ENCODE data around the gene NQO2.

The NQO2 gene, protein sequence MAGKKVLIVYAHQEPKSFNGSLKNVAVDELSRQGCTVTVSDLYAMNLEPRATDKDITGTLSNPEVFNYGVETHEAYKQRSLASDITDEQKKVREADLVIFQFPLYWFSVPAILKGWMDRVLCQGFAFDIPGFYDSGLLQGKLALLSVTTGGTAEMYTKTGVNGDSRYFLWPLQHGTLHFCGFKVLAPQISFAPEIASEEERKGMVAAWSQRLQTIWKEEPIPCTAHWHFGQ

GRCh38 chr6:2999618-3000557 lies at the start of gene NQO2:
NQO2 (plus strand) TSS chr6:2999894; CDS start chr6:3006553, 6,659 bp downstream.
- H3K4me1 ChIP-seq (ENCODE audit: low read depth, poor library complexity, severe bottlenecking) = peaks cover 33% of the 10 kb centered on the region
- H3K36me3 ChIP-seq (ENCODE audit: insufficient read depth) = no peaks in the 10 kb centered on the region
- H3K4me2 ChIP-seq = peak within 1 kb of the TSS; percentile 97
- peaks cover 7% of the 10 kb centered on the region; the same call in 1 of the 2 replicates for H3K79me2 ChIP-seq (ENCODE audit: insufficient read depth, low read depth)
- no peaks in the 10 kb centered on the region for H4K20me1 ChIP-seq (ENCODE audit: insufficient read depth)
- H2AFZ ChIP-seq (ENCODE audit: low read depth) = peak within 1 kb of the TSS; percentile 98
- no peak within 1 kb of the TSS for H3K4me3 ChIP-seq (IDR thresholded peaks at IDR 0.05; ENCODE audit: insufficient read depth, low read depth, low read length)
- TF ChIP-seq CTCF (conservative IDR thresholded peaks at IDR 0.05; ENCODE audit: low read depth, low read length) = no peak
- H3K9ac ChIP-seq = peak within 1 kb of the TSS; percentile 66; the same call in 1 of the 2 replicates
- no peaks in the 10 kb centered on the region for H3K27me3 ChIP-seq (ENCODE audit: insufficient read depth, low read depth)
- peak within 1 kb of the TSS; percentile 35; the same call in 1 of the 2 replicates for H3K27ac ChIP-seq

- peaks cover 59% of the 10 kb centered on the region for H3K27me3 ChIP-seq (ENCODE audit: insufficient read depth, low read depth)
Observed at GRCh38 chr6:2950713-2951112, 49.0 kb upstream of the NQO2 start.

DNA sequence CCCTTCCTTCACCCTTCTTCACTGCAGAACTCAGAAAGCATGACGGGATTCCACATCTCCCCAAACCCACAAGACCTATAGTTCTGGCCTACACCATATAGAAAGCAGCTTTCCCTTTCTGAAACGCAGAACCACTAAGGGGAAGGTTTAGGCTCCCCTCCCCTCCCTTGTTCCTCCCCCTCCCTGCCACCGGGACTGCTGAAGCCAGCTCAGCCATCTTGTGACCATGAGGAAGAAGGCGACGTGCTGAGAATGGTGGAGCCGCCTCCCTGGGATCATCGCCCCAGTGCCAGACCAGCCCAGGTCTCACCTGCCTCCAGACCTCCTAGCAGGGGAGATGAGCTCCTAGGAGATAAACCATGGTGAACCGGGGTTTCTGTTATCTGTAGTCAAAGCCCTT lies 48.0 kb upstream of the NQO2 start:
- Histone ChIP-seq H3K4me1 (ENCODE audit: low read depth, poor library complexity, severe bottlenecking) (peaks cover 22% of the 10 kb centered on the region), H3K27ac (no peak overlapping the region), H3K4me2 (no peak overlapping the region), H3K27me3 (ENCODE audit: insufficient read depth, low read depth) (peaks cover 49% of the 10 kb centered on the region), H3K4me3 (IDR thresholded peaks at IDR 0.05; ENCODE audit: insufficient read depth, low read depth, low read length) (no peak overlapping the region), H3K79me2 (ENCODE audit: insufficient read depth, low read depth) (no peaks in the 10 kb centered on the region), H4K20me1 (ENCODE audit: insufficient read depth) (no peaks in the 10 kb centered on the region), H2AFZ (ENCODE audit: low read depth) (no peak overlapping the region), H3K9ac (no peak overlapping the region), H3K36me3 (ENCODE audit: insufficient read depth) (no peaks in the 10 kb centered on the region)
- TF ChIP-seq CTCF (conservative IDR thresholded peaks at IDR 0.05; ENCODE audit: low read depth, low read length) = no peak

More at GRCh38 chr6:2950713-2951112, 49.0 kb upstream of the NQO2 start:
- Histone ChIP-seq H2AFZ (ENCODE audit: low read depth) (no peak overlapping the region), H4K20me1 (ENCODE audit: insufficient read depth) (no peaks in the 10 kb centered on the region), H3K9ac (no peak overlapping the region), H3K36me3 (ENCODE audit: insufficient read depth) (no peaks in the 10 kb centered on the region), H3K27ac (no peak overlapping the region), H3K4me3 (IDR thresholded peaks at IDR 0.05; ENCODE audit: insufficient read depth, low read depth, low read length) (no peak overlapping the region), H3K4me2 (no peak overlapping the region), H3K79me2 (ENCODE audit: insufficient read depth, low read depth) (no peaks in the 10 kb centered on the region), H3K4me1 (ENCODE audit: low read depth, poor library complexity, severe bottlenecking) (peaks cover 24% of the 10 kb centered on the region)
- no peak for TF ChIP-seq CTCF (conservative IDR thresholded peaks at IDR 0.05; ENCODE audit: low read depth, low read length)

GRCh38 chr6:2952557-2953095 lies 47.1 kb upstream of the NQO2 start:
- Histone ChIP-seq H3K4me2 (peak overlapping the region; percentile 48), H3K79me2 (ENCODE audit: insufficient read depth, low read depth) (no peaks in the 10 kb centered on the region), H3K4me1 (ENCODE audit: low read depth, poor library complexity, severe bottlenecking) (peaks cover 13% of the 10 kb centered on the region), H2AFZ (ENCODE audit: low read depth) (peak overlapping the region; percentile 53), H4K20me1 (ENCODE audit: insufficient read depth) (no peaks in the 10 kb centered on the region), H3K4me3 (IDR thresholded peaks at IDR 0.05; ENCODE audit: insufficient read depth, low read depth, low read length) (no peak overlapping the region), H3K27me3 (ENCODE audit: insufficient read depth, low read depth) (peaks cover 40% of the 10 kb centered on the region), H3K36me3 (ENCODE audit: insufficient read depth) (no peaks in the 10 kb centered on the region), H3K9ac (no peak overlapping the region), H3K27ac (no peak overlapping the region)
- TF ChIP-seq CTCF (conservative IDR thresholded peaks at IDR 0.05; ENCODE audit: low read depth, low read length) = peak; percentile 98

Measured in KMS-11 (cell line).